ENCODE measurements around the gene TRIM59. TPM values are rescaled to one million over a fixed set of nuclear protein-coding genes. Genes with fewer than 3 reads are reported as not detected.

TRIM59 gene
- total and polyA plus RNA-seq, 9 of the 15 experiments (the other 6 are each of a cell fraction or from before 2014, with no cell fraction given), result 16.8 to 101 (median 34.8) TPM

- Histone ChIP-seq H3K27ac (ENCODE audit: extremely low read depth, low read depth, low read length) (no peak overlapping the region), H3K9me1 (ENCODE audit: control insufficient read depth, insufficient read depth, low read length) (no peaks in the 10 kb centered on the region), H3K9me3 (replicated peaks; ENCODE audit: control insufficient read depth, insufficient read depth, low read depth, low read length) (no peaks in the 10 kb centered on the region), H3K9ac (ENCODE audit: insufficient read depth in 1 of 2, low read depth in 2 of 2, low read length in 2 of 2) (no peak overlapping the region), H3K27me3 (ENCODE audit: control insufficient read depth in 2 of 2, insufficient read depth in 2 of 2, low read length in 2 of 2) (no peaks in the 10 kb centered on the region), H3K36me3 (ENCODE audit: control insufficient read depth, insufficient read depth, low read length) (peaks cover 33% of the 10 kb centered on the region; the same call in 2 of the 3 replicates), H3K4me1 (replicated peaks in 1 of 2; ENCODE audit: control insufficient read depth in 2 of 2, insufficient read depth in 2 of 2, low read length in 2 of 2) (no peaks in the 10 kb centered on the region), H3K4me3 (no peak overlapping the region), H3K79me2 (ENCODE audit: control insufficient read depth, insufficient read depth, low read length) (no peaks in the 10 kb centered on the region), H2AFZ (ENCODE audit: low read depth, low read length) (no peak overlapping the region), H3K4me2 (ENCODE audit: insufficient read depth, low read length) (no peak overlapping the region), H4K20me1 (replicated peaks; ENCODE audit: control insufficient read depth, insufficient read depth, low read length) (no peaks in the 10 kb centered on the region)
- DNase-seq (ENCODE audit: extremely low read depth in 1 of 4, low spot score in 3 of 4) (no peak), FAIRE-seq (no peak), ATAC-seq (peak; percentile 55)
- WGBS (ENCODE audit: insufficient coverage, low coverage, missing lambda C conversion rate), result 100% methylated on average over 1 of the region's 1 CpG
- in situ Hi-C loops (cut with MboI), result no loop called here
- TF ChIP-seq THRA (IDR thresholded peaks at IDR 0.05) (no peak), POLR2AphosphoS5 (IDR thresholded peaks at IDR 0.05; ENCODE audit: control insufficient read depth, insufficient read depth, low read depth, low read length) (peak; percentile 47)
- no TSS peak for BruUV-seq (replicated peaks)
- intact Hi-C loops (cut with micrococcal nuclease), result no loop called here
- ChIA-PET CTCF (ENCODE audit: low intra/inter-chr PET ratio) (no interaction called here), POLR2A (interaction anchor here (0.6 to 0.9 kb wide), 4 partner anchors 10 to 335 kb away, joined by 3 to 6 read pairs (median 3); no protein-coding TSS in a partner anchor)
Measured at GRCh38 chr3:160498202-160498601, 48.6 kb upstream of the TRIM59 start.

GRCh38 chr3:160490166-160490565 is 40.6 kb upstream of the TRIM59 start:
- Histone ChIP-seq H3K36me3 (ENCODE audit: control insufficient read depth, insufficient read depth, low read length) (no peaks in the 10 kb centered on the region), H3K27me3 (ENCODE audit: control insufficient read depth in 2 of 2, insufficient read depth in 2 of 2, low read length in 2 of 2) (no peaks in the 10 kb centered on the region), H3K4me2 (ENCODE audit: insufficient read depth, low read length) (no peak overlapping the region), H3K9ac (ENCODE audit: insufficient read depth in 1 of 2, low read depth in 2 of 2, low read length in 2 of 2) (no peak overlapping the region), H3K79me2 (ENCODE audit: control insufficient read depth, insufficient read depth, low read length) (no peaks in the 10 kb centered on the region), H3K9me1 (ENCODE audit: control insufficient read depth, insufficient read depth, low read length) (no peaks in the 10 kb centered on the region), H2AFZ (ENCODE audit: low read depth, low read length) (no peak overlapping the region), H3K9me3 (replicated peaks; ENCODE audit: control insufficient read depth, insufficient read depth, low read depth, low read length) (no peaks in the 10 kb centered on the region), H3K4me3 (no peak overlapping the region), H3K4me1 (replicated peaks in 1 of 2; ENCODE audit: control insufficient read depth in 2 of 2, insufficient read depth in 2 of 2, low read length in 2 of 2) (no peaks in the 10 kb centered on the region), H4K20me1 (replicated peaks; ENCODE audit: control insufficient read depth, insufficient read depth, low read length) (no peaks in the 10 kb centered on the region), H3K27ac (ENCODE audit: extremely low read depth, low read depth, low read length) (no peak overlapping the region)
- intact Hi-C loops (cut with micrococcal nuclease) (no loop called here), in situ Hi-C loops (cut with MboI) (no loop called here)
- ATAC-seq (no peak), FAIRE-seq (no peak), DNase-seq (ENCODE audit: extremely low read depth in 1 of 4, low spot score in 3 of 4) (no peak)
- ChIA-PET POLR2A (no interaction called here), CTCF (ENCODE audit: low intra/inter-chr PET ratio) (interaction anchor here (0.6 kb wide), 1 partner anchor 328 kb away, joined by 3 read pairs; no protein-coding TSS in a partner anchor)
- no TSS peak for BruUV-seq (replicated peaks)
- TF ChIP-seq ZFP36 (IDR thresholded peaks at IDR 0.05; ENCODE audit: low read depth, low read length, partially characterized antibody), result peak; percentile 64
- TF ChIP-seq E4F1 (CRISPR knock-in tag; IDR thresholded peaks at IDR 0.05; ENCODE audit: borderline replicate concordance), result no peak
- peak; percentile 22; the same call in 1 of the 2 replicates for TF ChIP-seq C11orf30 (IDR thresholded peaks at IDR 0.05; ENCODE audit: low read depth)
- TF ChIP-seq ZC3H4 (CRISPR knock-in tag; IDR thresholded peaks at IDR 0.05; ENCODE audit: borderline replicate concordance), result no peak
- 0 out of 2 replicates have a peak, but pooled peaks have one; percentile 32 for TF ChIP-seq ZNF316 (IDR thresholded peaks at IDR 0.05)
- TF ChIP-seq RBM25 (IDR thresholded peaks at IDR 0.05; ENCODE audit: low read depth, low read length, severe bottlenecking), result peak; percentile 76
- TF ChIP-seq CREB3 (tag; conservative IDR thresholded peaks at IDR 0.05; ENCODE audit: low read depth), result no peak
- no peak for TF ChIP-seq CREM (IDR thresholded peaks at IDR 0.05; ENCODE audit: low read depth)
